GM12878 (cell line): ENCODE results near the gene CD2. TPM values are rescaled to one million over a fixed set of nuclear protein-coding genes. Genes with fewer than 3 reads are reported as not detected.

ENCODE experiments used
- BCL11A ChIP-seq: IDR thresholded peaks from 2 replicates; pipeline ENCODE4 v1.6.1; 2011; ENCODE audit warnings: low read depth, low read length
- EP300 ChIP-seq, 2 experiments: fragments of 150-350 bp in 1 of 2; IDR thresholded peaks; 2 replicates each; pipeline ENCODE4 v1.6.1; 2011 to 2012; ENCODE audit warnings: low read depth in 2 of 2, low read length in 2 of 2, borderline replicate concordance in 1 of 2, improper control_type of control experiment in 1 of 2, inconsistent platforms in 1 of 2; ENCODE audit not compliant: control insufficient read depth in 1 of 2
- ETV6 ChIP-seq, 2 experiments: fragments of 450-650 bp in 1 of 2; IDR thresholded peaks in 1 of 2; conservative IDR thresholded peaks in 1 of 2; 2 replicates each; pipeline ENCODE4 v1.6.1; 2014; ENCODE audit warnings: antibody characterized with exemption in 1 of 2, borderline replicate concordance in 1 of 2, low read depth in 1 of 2, mild to moderate bottlenecking in 1 of 2, moderate library complexity in 1 of 2
- HCFC1 ChIP-seq: fragments of 150-350 bp; IDR thresholded peaks from 2 replicates; pipeline ENCODE4 v1.6.1; 2014; ENCODE audit warnings: low read length
- KAT2A ChIP-seq: conservative IDR thresholded peaks from 2 replicates; pipeline ENCODE4 v1.6.1; 2011; ENCODE audit warnings: low read depth, low read length; ENCODE audit not compliant: control insufficient read depth
- MEF2B ChIP-seq: fragments of 450-650 bp; IDR thresholded peaks from 2 replicates; pipeline ENCODE4 v1.6.1; 2018; ENCODE audit warnings: mild to moderate bottlenecking, moderate library complexity; ENCODE audit not compliant: partially characterized antibody, poor library complexity, severe bottlenecking
- NFYB ChIP-seq: IDR thresholded peaks from 2 replicates; pipeline ENCODE4 v1.6.1; 2011; ENCODE audit warnings: low read depth, mild to moderate bottlenecking, low read length, improper control_type of control experiment, moderate library complexity; ENCODE audit not compliant: insufficient read depth
- PML ChIP-seq: IDR thresholded peaks from 2 replicates; pipeline ENCODE4 v1.6.1; 2012; ENCODE audit warnings: low read length, inconsistent platforms
- POLR2A ChIP-seq: IDR thresholded peaks from 2 replicates; pipeline ENCODE4 v1.6.1; 2011; ENCODE audit warnings: low read depth, mild to moderate bottlenecking, low read length
- RCOR1 ChIP-seq: conservative IDR thresholded peaks from 2 replicates; pipeline ENCODE4 v1.6.1; 2012; ENCODE audit warnings: low read depth, low read length, improper control_type of control experiment
- RFX5 ChIP-seq: IDR thresholded peaks from 2 replicates; pipeline ENCODE4 v1.6.1; 2011; ENCODE audit warnings: low read depth, low read length, improper control_type of control experiment
- SIN3A ChIP-seq: IDR thresholded peaks from 2 replicates; pipeline ENCODE4 v1.6.1; 2012; ENCODE audit warnings: low read depth, low read length, improper control_type of control experiment
- SMARCA5 ChIP-seq: fragments of 450-650 bp; IDR thresholded peaks from 2 replicates; pipeline ENCODE4 v1.6.1; 2017; ENCODE audit warnings: mild to moderate bottlenecking
- STAT3 ChIP-seq: IDR thresholded peaks from 2 replicates; pipeline ENCODE4 v1.6.1; 2011; ENCODE audit warnings: low read depth, low read length, improper control_type of control experiment
- SUPT20H ChIP-seq: IDR thresholded peaks from 2 replicates; pipeline ENCODE4 v1.6.1; 2011; ENCODE audit warnings: low read depth, mild to moderate bottlenecking, low read length, moderate library complexity, borderline replicate concordance; ENCODE audit not compliant: control insufficient read depth
- ZNF622 ChIP-seq: fragments of 450-650 bp; IDR thresholded peaks from 2 replicates; pipeline ENCODE4 v1.6.1; 2017; ENCODE audit warnings: mild to moderate bottlenecking, inconsistent platforms
- ZSCAN29 ChIP-seq: fragments of 450-650 bp; IDR thresholded peaks from 2 replicates; pipeline ENCODE4 v1.6.1; 2017; ENCODE audit warnings: mild to moderate bottlenecking, moderate library complexity
- polyA plus RNA-seq, 11 experiments: library from polyadenylated mRNA; depleted of rRNA in 4 of 11; unstranded in 6 of 11; stranded (reverse) in 5 of 11; fragments of >200 nt; fragmentation: Nextera tagmentation in 4 of 11; fragmentation: Illumina TruSeq in 1 of 11; extraction: Ambion mirVana in 4 of 11; extraction: Trizol in 1 of 11; gene quantifications; 1 replicate in 1 of 11; 2 replicates in 10 of 11; pipeline versions ENCODE4 v1.2.1 to v1.2.3, GENCODE V29; 2011 to 2016; ENCODE audit warnings: inconsistent platforms in 2 of 11, missing spikeins in 2 of 11, low read depth in 1 of 11
- total RNA-seq, 4 experiments: library from RNA; depleted of rRNA in 3 of 4; stranded (reverse); fragments of >200 nt in 3 of 4; fragmentation: Illumina TruSeq in 1 of 4; extraction: Trizol in 1 of 4; gene quantifications; 2 replicates each; pipeline versions ENCODE4 v1.2.1 to v1.2.3, GENCODE V29; 2013 to 2021
- TF ChIP-seq, protein P1 (sequence below): fragments of 450-650 bp; IDR thresholded peaks from 2 replicates; pipeline ENCODE4 v1.6.1; 2017; ENCODE audit warnings: low read depth, mild to moderate bottlenecking, moderate library complexity
- TF ChIP-seq, protein P2 (sequence below): IDR thresholded peaks from 2 replicates; pipeline ENCODE4 v1.6.1; 2012; ENCODE audit warnings: low read depth, low read length, improper control_type of control experiment
- TF ChIP-seq, protein P3 (sequence below): fragments of 450-650 bp; IDR thresholded peaks from 2 replicates; pipeline ENCODE4 v1.6.1; 2018; ENCODE audit warnings: borderline replicate concordance, mild to moderate bottlenecking; ENCODE audit not compliant: partially characterized antibody
- TF ChIP-seq, protein P4 (sequence below): fragments of 150-350 bp; IDR thresholded peaks from 2 replicates; pipeline ENCODE4 v1.6.1; 2014; ENCODE audit warnings: mild to moderate bottlenecking, low read depth, low read length
- TF ChIP-seq, protein P5 (sequence below): fragments of 450-650 bp; IDR thresholded peaks from 2 replicates; pipeline ENCODE4 v1.6.1; 2017; ENCODE audit warnings: mild to moderate bottlenecking, moderate library complexity

Gene CD2
- total and polyA plus RNA-seq, 10 of the 15 experiments (the other 5 are each of a cell fraction or from before 2014, with no cell fraction given): 0.15 to 4.3 (median 2.8) TPM

DNA sequence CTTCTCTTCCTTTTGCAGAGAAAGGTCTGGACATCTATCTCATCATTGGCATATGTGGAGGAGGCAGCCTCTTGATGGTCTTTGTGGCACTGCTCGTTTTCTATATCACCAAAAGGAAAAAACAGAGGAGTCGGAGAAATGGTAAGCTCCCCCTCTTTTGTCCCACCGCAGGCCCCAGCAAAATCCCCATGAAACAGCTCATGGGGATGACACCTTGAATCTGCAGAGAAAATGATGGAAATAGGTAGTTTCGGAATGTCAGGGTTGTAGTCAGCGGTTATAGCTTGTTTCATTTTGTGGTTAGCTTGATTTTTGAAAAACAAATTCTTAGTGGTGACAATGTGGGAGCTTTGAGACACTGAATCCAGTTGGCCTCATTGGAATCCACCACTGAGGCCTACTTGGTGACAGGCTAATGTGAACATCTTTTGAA is 10.3 kb downstream of the CD2 start (continued):
- TF ChIP-seq ZSCAN29: no peak
- TF ChIP-seq EP300 (IDR thresholded peaks at IDR 0.05; ENCODE audit: borderline replicate concordance in 1 of 2, control insufficient read depth in 1 of 2, low read depth in 2 of 2, low read length in 2 of 2): peak in 1 of 2 experiments; percentile 61; a peak in 1 of 4 replicates
- TF ChIP-seq RFX5: no peak
- TF ChIP-seq ZNF622: no peak
- no peak for TF ChIP-seq POLR2A
- no peak for TF ChIP-seq ETV6 (conservative IDR thresholded peaks at IDR 0.05 in 1 of 2, IDR thresholded peaks at IDR 0.05 in 1 of 2; ENCODE audit: borderline replicate concordance in 1 of 2, low read depth in 1 of 2)
- TF ChIP-seq, protein P1, sequence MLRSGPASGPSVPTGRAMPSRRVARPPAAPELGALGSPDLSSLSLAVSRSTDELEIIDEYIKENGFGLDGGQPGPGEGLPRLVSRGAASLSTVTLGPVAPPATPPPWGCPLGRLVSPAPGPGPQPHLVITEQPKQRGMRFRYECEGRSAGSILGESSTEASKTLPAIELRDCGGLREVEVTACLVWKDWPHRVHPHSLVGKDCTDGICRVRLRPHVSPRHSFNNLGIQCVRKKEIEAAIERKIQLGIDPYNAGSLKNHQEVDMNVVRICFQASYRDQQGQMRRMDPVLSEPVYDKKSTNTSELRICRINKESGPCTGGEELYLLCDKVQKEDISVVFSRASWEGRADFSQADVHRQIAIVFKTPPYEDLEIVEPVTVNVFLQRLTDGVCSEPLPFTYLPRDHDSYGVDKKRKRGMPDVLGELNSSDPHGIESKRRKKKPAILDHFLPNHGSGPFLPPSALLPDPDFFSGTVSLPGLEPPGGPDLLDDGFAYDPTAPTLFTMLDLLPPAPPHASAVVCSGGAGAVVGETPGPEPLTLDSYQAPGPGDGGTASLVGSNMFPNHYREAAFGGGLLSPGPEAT: peak; percentile 86
- TF ChIP-seq, protein P2, sequence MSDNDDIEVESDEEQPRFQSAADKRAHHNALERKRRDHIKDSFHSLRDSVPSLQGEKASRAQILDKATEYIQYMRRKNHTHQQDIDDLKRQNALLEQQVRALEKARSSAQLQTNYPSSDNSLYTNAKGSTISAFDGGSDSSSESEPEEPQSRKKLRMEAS: no peak
- no peak for TF ChIP-seq STAT3
- TF ChIP-seq SUPT20H: no peak
- no peak for TF ChIP-seq SIN3A
- TF ChIP-seq HCFC1: no peak
- TF ChIP-seq, protein P3, sequence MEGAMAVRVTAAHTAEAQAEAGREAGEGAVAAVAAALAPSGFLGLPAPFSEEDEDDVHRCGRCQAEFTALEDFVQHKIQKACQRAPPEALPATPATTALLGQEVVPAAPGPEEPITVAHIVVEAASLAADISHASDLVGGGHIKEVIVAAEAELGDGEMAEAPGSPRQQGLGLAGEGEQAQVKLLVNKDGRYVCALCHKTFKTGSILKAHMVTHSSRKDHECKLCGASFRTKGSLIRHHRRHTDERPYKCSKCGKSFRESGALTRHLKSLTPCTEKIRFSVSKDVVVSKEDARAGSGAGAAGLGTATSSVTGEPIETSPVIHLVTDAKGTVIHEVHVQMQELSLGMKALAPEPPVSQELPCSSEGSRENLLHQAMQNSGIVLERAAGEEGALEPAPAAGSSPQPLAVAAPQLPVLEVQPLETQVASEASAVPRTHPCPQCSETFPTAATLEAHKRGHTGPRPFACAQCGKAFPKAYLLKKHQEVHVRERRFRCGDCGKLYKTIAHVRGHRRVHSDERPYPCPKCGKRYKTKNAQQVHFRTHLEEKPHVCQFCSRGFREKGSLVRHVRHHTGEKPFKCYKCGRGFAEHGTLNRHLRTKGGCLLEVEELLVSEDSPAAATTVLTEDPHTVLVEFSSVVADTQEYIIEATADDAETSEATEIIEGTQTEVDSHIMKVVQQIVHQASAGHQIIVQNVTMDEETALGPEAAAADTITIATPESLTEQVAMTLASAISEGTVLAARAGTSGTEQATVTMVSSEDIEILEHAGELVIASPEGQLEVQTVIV: no peak
- TF ChIP-seq BCL11A: no peak
- no peak for TF ChIP-seq SMARCA5
- 0 out of 2 replicates have a peak, but pooled peaks have one; percentile 7 for TF ChIP-seq NFYB
- TF ChIP-seq, protein P4, sequence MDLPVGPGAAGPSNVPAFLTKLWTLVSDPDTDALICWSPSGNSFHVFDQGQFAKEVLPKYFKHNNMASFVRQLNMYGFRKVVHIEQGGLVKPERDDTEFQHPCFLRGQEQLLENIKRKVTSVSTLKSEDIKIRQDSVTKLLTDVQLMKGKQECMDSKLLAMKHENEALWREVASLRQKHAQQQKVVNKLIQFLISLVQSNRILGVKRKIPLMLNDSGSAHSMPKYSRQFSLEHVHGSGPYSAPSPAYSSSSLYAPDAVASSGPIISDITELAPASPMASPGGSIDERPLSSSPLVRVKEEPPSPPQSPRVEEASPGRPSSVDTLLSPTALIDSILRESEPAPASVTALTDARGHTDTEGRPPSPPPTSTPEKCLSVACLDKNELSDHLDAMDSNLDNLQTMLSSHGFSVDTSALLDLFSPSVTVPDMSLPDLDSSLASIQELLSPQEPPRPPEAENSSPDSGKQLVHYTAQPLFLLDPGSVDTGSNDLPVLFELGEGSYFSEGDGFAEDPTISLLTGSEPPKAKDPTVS: no peak
- TF ChIP-seq MEF2B: peak; percentile 15
- no peak for TF ChIP-seq KAT2A
- TF ChIP-seq, protein P5, sequence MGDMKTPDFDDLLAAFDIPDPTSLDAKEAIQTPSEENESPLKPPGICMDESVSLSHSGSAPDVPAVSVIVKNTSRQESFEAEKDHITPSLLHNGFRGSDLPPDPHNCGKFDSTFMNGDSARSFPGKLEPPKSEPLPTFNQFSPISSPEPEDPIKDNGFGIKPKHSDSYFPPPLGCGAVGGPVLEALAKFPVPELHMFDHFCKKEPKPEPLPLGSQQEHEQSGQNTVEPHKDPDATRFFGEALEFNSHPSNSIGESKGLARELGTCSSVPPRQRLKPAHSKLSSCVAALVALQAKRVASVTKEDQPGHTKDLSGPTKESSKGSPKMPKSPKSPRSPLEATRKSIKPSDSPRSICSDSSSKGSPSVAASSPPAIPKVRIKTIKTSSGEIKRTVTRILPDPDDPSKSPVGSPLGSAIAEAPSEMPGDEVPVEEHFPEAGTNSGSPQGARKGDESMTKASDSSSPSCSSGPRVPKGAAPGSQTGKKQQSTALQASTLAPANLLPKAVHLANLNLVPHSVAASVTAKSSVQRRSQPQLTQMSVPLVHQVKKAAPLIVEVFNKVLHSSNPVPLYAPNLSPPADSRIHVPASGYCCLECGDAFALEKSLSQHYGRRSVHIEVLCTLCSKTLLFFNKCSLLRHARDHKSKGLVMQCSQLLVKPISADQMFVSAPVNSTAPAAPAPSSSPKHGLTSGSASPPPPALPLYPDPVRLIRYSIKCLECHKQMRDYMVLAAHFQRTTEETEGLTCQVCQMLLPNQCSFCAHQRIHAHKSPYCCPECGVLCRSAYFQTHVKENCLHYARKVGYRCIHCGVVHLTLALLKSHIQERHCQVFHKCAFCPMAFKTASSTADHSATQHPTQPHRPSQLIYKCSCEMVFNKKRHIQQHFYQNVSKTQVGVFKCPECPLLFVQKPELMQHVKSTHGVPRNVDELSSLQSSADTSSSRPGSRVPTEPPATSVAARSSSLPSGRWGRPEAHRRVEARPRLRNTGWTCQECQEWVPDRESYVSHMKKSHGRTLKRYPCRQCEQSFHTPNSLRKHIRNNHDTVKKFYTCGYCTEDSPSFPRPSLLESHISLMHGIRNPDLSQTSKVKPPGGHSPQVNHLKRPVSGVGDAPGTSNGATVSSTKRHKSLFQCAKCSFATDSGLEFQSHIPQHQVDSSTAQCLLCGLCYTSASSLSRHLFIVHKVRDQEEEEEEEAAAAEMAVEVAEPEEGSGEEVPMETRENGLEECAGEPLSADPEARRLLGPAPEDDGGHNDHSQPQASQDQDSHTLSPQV: no peak
- no peak for TF ChIP-seq RCOR1
- no peak for TF ChIP-seq PML
